ENCODE measurements around the gene C1QL1.

C1QL1 gene

GRCh38 chr17:44919885-44920564 is 48.1 kb downstream of the C1QL1 start:
- TF ChIP-seq, protein P1, sequence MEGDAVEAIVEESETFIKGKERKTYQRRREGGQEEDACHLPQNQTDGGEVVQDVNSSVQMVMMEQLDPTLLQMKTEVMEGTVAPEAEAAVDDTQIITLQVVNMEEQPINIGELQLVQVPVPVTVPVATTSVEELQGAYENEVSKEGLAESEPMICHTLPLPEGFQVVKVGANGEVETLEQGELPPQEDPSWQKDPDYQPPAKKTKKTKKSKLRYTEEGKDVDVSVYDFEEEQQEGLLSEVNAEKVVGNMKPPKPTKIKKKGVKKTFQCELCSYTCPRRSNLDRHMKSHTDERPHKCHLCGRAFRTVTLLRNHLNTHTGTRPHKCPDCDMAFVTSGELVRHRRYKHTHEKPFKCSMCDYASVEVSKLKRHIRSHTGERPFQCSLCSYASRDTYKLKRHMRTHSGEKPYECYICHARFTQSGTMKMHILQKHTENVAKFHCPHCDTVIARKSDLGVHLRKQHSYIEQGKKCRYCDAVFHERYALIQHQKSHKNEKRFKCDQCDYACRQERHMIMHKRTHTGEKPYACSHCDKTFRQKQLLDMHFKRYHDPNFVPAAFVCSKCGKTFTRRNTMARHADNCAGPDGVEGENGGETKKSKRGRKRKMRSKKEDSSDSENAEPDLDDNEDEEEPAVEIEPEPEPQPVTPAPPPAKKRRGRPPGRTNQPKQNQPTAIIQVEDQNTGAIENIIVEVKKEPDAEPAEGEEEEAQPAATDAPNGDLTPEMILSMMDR (IDR thresholded peaks at IDR 0.05; ENCODE audit: insufficient read depth, low read depth, low read length, missing control alignments), result peak; percentile 90
- H3K4me3 ChIP-seq (ENCODE audit: low read length), result no peak overlapping the region
- DNase-seq (ENCODE audit: low read depth), result peak; percentile 83

GRCh38 chr17:44919411-44919810 is 48.7 kb downstream of the C1QL1 start:
- TF ChIP-seq, protein P1 (IDR thresholded peaks at IDR 0.05; ENCODE audit: insufficient read depth, low read depth, low read length, missing control alignments), result no peak
- no peak for DNase-seq (ENCODE audit: low read depth)
- H3K4me3 ChIP-seq (ENCODE audit: low read length), result no peak overlapping the region

- TF ChIP-seq, protein P1 (IDR thresholded peaks at IDR 0.05; ENCODE audit: insufficient read depth, low read depth, low read length, missing control alignments), result no peak
- peak; percentile 83 for DNase-seq (ENCODE audit: low read depth)
- H3K4me3 ChIP-seq (ENCODE audit: low read length), result no peak overlapping the region
Observed at GRCh38 chr17:44918006-44918405, 50.1 kb downstream of the C1QL1 start.

DNA sequence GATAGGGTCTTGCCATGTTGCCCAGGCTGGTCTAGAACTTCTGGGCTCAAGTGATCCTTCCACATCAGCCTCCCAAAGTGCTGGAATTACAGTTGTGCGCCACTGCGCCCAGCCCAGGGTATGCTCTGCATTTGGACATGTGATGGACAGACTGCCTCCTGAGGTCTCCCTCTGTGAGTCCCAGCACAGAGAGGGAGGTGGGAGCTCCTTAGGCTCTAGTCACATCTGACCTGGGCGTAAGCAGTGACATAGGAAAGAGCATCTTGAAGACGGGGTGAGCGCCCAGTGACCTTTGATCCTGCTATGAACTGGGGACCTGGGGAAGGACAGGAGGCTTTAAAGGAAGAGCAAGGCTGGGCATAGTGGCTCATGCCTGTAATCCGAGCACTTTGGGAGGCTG is 50.6 kb downstream of the C1QL1 start:
- DNase-seq (ENCODE audit: low read depth), result no peak
- no peak overlapping the region for H3K4me3 ChIP-seq (ENCODE audit: low read length)
- TF ChIP-seq, protein P1 (IDR thresholded peaks at IDR 0.05; ENCODE audit: insufficient read depth, low read depth, low read length, missing control alignments), result no peak

DNA sequence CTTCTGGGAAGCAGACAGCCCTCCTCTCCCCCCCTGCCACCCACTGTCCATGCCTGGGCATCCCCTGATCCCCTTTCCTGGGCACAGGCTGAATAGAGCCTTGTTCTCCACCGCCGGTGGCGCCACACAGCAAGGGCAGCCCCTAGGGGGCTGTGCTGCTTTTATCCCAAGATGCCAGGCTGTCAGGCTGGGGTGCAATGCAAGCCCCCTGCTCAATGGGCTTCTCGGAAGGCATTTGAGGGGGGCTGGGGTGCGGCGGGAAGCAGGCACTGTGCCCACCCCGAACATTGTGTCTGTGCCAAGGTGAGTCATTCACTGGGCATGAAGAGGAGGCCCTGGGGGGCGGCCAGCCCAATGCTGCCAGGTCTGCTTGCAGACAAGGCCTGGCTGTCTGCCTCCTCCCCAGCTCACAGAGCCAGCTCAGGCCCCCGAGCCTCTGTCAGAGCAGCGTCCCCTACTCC is 51.3 kb downstream of the C1QL1 start:
- TF ChIP-seq, protein P1 (IDR thresholded peaks at IDR 0.05; ENCODE audit: insufficient read depth, low read depth, low read length, missing control alignments), result no peak
- DNase-seq (ENCODE audit: low read depth), result peak; percentile 56
- no peak overlapping the region for H3K4me3 ChIP-seq (ENCODE audit: low read length)

GRCh38 chr17:44915862-44916780 is 52.0 kb downstream of the C1QL1 start:
- TF ChIP-seq, protein P1 (IDR thresholded peaks at IDR 0.05; ENCODE audit: insufficient read depth, low read depth, low read length, missing control alignments), result no peak
- DNase-seq (ENCODE audit: low read depth), result peak; percentile 38

More at GRCh38 chr17:44915862-44916780, 52.0 kb downstream of the C1QL1 start:
- no peak overlapping the region for H3K4me3 ChIP-seq (ENCODE audit: low read length)

Data from epithelial cell of esophagus (primary cell).